PC-3 (cell line): ENCODE data around the gene NPR2. TPM values are rescaled to one million over a fixed set of nuclear protein-coding genes. Genes with fewer than 3 reads are reported as not detected.

Experiments used
- ATAC-seq: fragments of 200-7000 bp; cut with Tn5 transposase; 2 replicates; pipeline ENCODE4 v1.9.1; 2020; ENCODE audit warnings: mild to moderate bottlenecking, moderate library complexity
- BruUV-seq: library from RNA; stranded (reverse); fragments of 400-500 nt; replicated peaks from 2 replicates; lab custom pipeline; 2021; lab: Mats Ljungman, UMichigan
- CTCF ChIA-PET: fragments of 300-600 bp; sonication (Branson Sonifier 250); formaldehyde crosslinking; loops from one replicate; lab custom pipeline; 2022; ENCODE audit warnings: antibody characterized with exemption; lab: Charles Lee
- POLR2A ChIA-PET: fragments of 300-600 bp; sonication (Branson Sonifier 250); formaldehyde crosslinking; loops from one replicate; lab custom pipeline; 2022; ENCODE audit warnings: antibody characterized with exemption; ENCODE audit not compliant: unreplicated experiment; lab: Charles Lee
- DNase-seq: peaks from one replicate; pipeline ENCODE4 v3.0.0-alpha.2; 2015
- H2AFZ ChIP-seq: fragments of 300-600 bp; sonication (generic); 2 replicates; pipeline ENCODE4 v1.6.0; 2016; ENCODE audit warnings: antibody characterized with exemption, low read length
- H3F3A ChIP-seq: fragments of 300-600 bp; sonication (generic); one replicate; pipeline ENCODE4 v1.6.0; 2017; ENCODE audit warnings: antibody characterized with exemption, low read length, control low read depth, mild to moderate bottlenecking; ENCODE audit not compliant: unreplicated experiment
- H3K27ac ChIP-seq: fragments of 300-600 bp; sonication (generic); 2 replicates; pipeline ENCODE4 v1.5.1; 2016; ENCODE audit warnings: mild to moderate bottlenecking, low read length
- H3K27me3 ChIP-seq: fragments of 300-600 bp; sonication (generic); 2 replicates; pipeline ENCODE4 v1.6.1; 2016; ENCODE audit warnings: low read length, mixed read lengths
- H3K36me3 ChIP-seq: fragments of 300-600 bp; sonication (generic); 2 replicates; pipeline ENCODE4 v1.6.1; 2016; ENCODE audit warnings: low read depth, mixed run types, low read length, mixed read lengths
- H3K4me1 ChIP-seq: fragments of 300-600 bp; sonication (generic); 2 replicates; pipeline ENCODE4 v1.5.1; 2016; ENCODE audit warnings: low read length; ENCODE audit not compliant: insufficient read depth
- H3K4me2 ChIP-seq: fragments of 300-600 bp; sonication (generic); 2 replicates; pipeline ENCODE4 v1.6.0; 2016; ENCODE audit warnings: low read length
- H3K4me3 ChIP-seq: fragments of 300-600 bp; sonication (generic); 2 replicates; pipeline ENCODE4 v1.5.1; 2016; ENCODE audit warnings: mild to moderate bottlenecking, low read length, mixed read lengths
- H3K79me2 ChIP-seq: fragments of 300-600 bp; sonication (generic); 2 replicates; pipeline ENCODE4 v1.6.1; 2017; ENCODE audit warnings: low read length, mixed read lengths
- H3K9ac ChIP-seq: fragments of 300-600 bp; sonication (generic); 2 replicates; pipeline ENCODE4 v1.6.0; 2016; ENCODE audit warnings: mild to moderate bottlenecking, low read length
- H3K9me2 ChIP-seq: fragments of 300-600 bp; sonication (generic); replicated peaks from 2 replicates; pipeline ENCODE4 v1.6.1; 2016; ENCODE audit warnings: mixed run types, low read length, mixed read lengths
- H3K9me3 ChIP-seq: fragments of 300-600 bp; sonication (generic); 2 replicates; pipeline ENCODE4 v1.6.1; 2016; ENCODE audit warnings: low read length, mixed read lengths
- H4K20me1 ChIP-seq: fragments of 300-600 bp; sonication (generic); 2 replicates; pipeline ENCODE4 v1.6.1; 2016; ENCODE audit warnings: low read length, mixed read lengths
- EZH2 ChIP-seq: fragments of 300-600 bp; sonication (generic); IDR thresholded peaks from one replicate; pipeline ENCODE4 v1.6.1; 2017; ENCODE audit warnings: antibody characterized with exemption, mild to moderate bottlenecking, low read length; ENCODE audit not compliant: unreplicated experiment
- EZH2phosphoT487 ChIP-seq: fragments of 300-600 bp; sonication (generic); IDR thresholded peaks from 2 replicates; pipeline ENCODE4 v1.6.1; 2018; ENCODE audit warnings: mild to moderate bottlenecking, antibody characterized with exemption, low read length, borderline replicate concordance
- intact Hi-C: fragments of 100-400 bp; cut with micrococcal nuclease; formaldehyde crosslinking; loops from 2 replicates; pipeline ENCODE4 v1.9.0; 2023
- total RNA-seq: library from RNA; depleted of rRNA; stranded (reverse); fragments of >200 nt; gene quantifications from 2 replicates; pipeline ENCODE4 v1.2.3, GENCODE V29; 2014
- TF ChIP-seq, protein P1 (sequence below): fragments of 300-600 bp; sonication (generic); conservative IDR thresholded peaks from 2 replicates; pipeline ENCODE4 v1.5.1; 2017; ENCODE audit warnings: antibody characterized with exemption, low read depth, mild to moderate bottlenecking, low read length

NPR2 gene
- total RNA-seq, 1 experiment from 2014 or later = 1.5 TPM

DNA sequence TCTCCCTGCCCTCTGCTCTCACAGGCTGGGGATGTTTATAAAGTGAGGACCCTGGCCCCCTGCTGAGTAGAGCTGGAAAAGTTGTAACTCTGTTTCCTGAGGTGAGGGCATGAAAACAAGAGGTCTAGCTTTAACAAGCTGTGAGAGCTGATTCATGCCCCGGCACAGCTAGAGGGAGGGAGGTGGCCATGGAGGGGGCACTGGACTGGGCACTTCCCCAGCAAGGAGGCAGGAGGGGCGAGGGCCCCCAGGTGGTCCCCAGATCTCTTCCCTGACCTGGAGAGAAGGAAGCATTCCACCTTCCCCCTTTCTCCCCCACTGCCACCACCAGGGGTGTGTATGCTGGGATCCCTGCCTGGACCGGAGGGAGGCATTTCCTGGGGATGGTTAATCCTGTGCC, 37.1 kb upstream of the NPR2 start, which contains the start of gene MSMP:
Gene MSMP, minus strand, starts transcription at position 13 of the 400 bp plus-strand sequence. CDS start 147 bp downstream, outside the sequence.
- Histone ChIP-seq H3K27ac (no peak within 1 kb of the TSS), H3K9me2 (no peaks in the 10 kb centered on the region), H4K20me1 (no peaks in the 10 kb centered on the region), H3K36me3 (no peaks in the 10 kb centered on the region), H3K4me3 (no peak within 1 kb of the TSS), H3K27me3 (no peaks in the 10 kb centered on the region), H3K79me2 (peaks cover 32% of the 10 kb centered on the region), H3K4me2 (no peak within 1 kb of the TSS), H2AFZ (no peak within 1 kb of the TSS), H3K9ac (no peak within 1 kb of the TSS), H3K9me3 (no peaks in the 10 kb centered on the region), H3F3A (no peaks in the 10 kb centered on the region), H3K4me1 (peaks cover 39% of the 10 kb centered on the region)
- intact Hi-C loops = loop anchor here (2.0 kb wide), 1 partner anchor 33 kb away; no protein-coding TSS in a partner anchor
- TF ChIP-seq EZH2phosphoT487 (no peak), EZH2 (no peak)
- TF ChIP-seq, protein P1, sequence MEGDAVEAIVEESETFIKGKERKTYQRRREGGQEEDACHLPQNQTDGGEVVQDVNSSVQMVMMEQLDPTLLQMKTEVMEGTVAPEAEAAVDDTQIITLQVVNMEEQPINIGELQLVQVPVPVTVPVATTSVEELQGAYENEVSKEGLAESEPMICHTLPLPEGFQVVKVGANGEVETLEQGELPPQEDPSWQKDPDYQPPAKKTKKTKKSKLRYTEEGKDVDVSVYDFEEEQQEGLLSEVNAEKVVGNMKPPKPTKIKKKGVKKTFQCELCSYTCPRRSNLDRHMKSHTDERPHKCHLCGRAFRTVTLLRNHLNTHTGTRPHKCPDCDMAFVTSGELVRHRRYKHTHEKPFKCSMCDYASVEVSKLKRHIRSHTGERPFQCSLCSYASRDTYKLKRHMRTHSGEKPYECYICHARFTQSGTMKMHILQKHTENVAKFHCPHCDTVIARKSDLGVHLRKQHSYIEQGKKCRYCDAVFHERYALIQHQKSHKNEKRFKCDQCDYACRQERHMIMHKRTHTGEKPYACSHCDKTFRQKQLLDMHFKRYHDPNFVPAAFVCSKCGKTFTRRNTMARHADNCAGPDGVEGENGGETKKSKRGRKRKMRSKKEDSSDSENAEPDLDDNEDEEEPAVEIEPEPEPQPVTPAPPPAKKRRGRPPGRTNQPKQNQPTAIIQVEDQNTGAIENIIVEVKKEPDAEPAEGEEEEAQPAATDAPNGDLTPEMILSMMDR = no peak
- ATAC-seq (peak; percentile 35), DNase-seq (no peak)
- no TSS peak for BruUV-seq
- ChIA-PET CTCF (no interaction called here), POLR2A (interaction anchor here (0.6 kb wide), 1 partner anchor 124 kb away, joined by 3 read pairs; no protein-coding TSS in a partner anchor)

DNA sequence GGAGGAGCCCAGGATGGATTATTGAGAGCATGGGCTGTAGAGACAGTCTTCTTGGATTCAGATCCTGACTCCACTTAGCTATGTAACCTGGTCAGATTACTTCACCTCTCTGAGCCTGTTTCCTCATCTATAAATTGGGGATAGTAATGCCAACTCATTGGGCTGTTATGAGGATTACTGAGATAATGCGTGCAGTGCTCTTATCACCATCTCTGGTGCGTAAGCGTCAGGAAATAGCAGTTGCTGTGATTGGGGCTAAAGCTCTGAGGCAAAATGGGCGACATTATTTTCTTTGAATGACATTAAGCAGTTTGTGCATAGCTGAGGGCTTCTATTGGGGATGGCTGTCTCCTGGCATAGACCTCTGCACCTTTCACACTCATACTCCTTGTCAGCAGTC, 36.3 kb upstream of the NPR2 start:
- Histone ChIP-seq H3K4me3 (no peak overlapping the region), H3K4me2 (no peak overlapping the region), H3K9me3 (no peaks in the 10 kb centered on the region), H3K27ac (no peak overlapping the region), H3K79me2 (peaks cover 29% of the 10 kb centered on the region), H3K9ac (no peak overlapping the region), H3K9me2 (no peaks in the 10 kb centered on the region), H3F3A (no peaks in the 10 kb centered on the region), H4K20me1 (no peaks in the 10 kb centered on the region), H3K4me1 (peaks cover 35% of the 10 kb centered on the region), H3K27me3 (no peaks in the 10 kb centered on the region), H3K36me3 (no peaks in the 10 kb centered on the region), H2AFZ (no peak overlapping the region)
- no peak for ATAC-seq
- TF ChIP-seq, protein P1 = no peak
- TF ChIP-seq EZH2 (no peak), EZH2phosphoT487 (no peak)
- BruUV-seq = no TSS peak
- ChIA-PET CTCF (no interaction called here), POLR2A (interaction anchor here (0.6 kb wide), 1 partner anchor 123 kb away, joined by 3 read pairs; no protein-coding TSS in a partner anchor)
- no peak for DNase-seq
- intact Hi-C loops = loop anchor here (2.0 kb wide), 1 partner anchor 32 kb away; no protein-coding TSS in a partner anchor
